GM23338 (cell line): ENCODE measurements around the gene ABHD14A. TPM values are rescaled to one million over a fixed set of nuclear protein-coding genes. Genes with fewer than 3 reads are reported as not detected.

Experiments
- ATAC-seq: fragments of 200-7000 bp; cut with Tn5 transposase; 3 replicates; pipeline ENCODE4 v1.9.1; 2020
- DNase-seq: peaks from one replicate; pipeline ENCODE4 v3.0.0-alpha.2; 2015; ENCODE audit warnings: low spot score
- H2AFZ ChIP-seq: fragments of 200-600 bp; sonication (generic); 2 replicates; pipeline ENCODE4 v1.8.0; 2016; ENCODE audit warnings: antibody characterized with exemption, mild to moderate bottlenecking, moderate library complexity
- H3F3A ChIP-seq: fragments of 200-600 bp; sonication (generic); replicated peaks from 2 replicates; pipeline ENCODE4 v1.8.0; 2017; ENCODE audit warnings: antibody characterized with exemption, mixed run types, low read depth
- H3K27ac ChIP-seq: fragments of 200-600 bp; sonication (generic); 2 replicates; pipeline ENCODE4 v1.6.1; 2016; ENCODE audit warnings: low read depth
- H3K27me3 ChIP-seq: fragments of 200-600 bp; sonication (generic); 2 replicates; pipeline ENCODE4 v1.8.0; 2016; ENCODE audit warnings: mild to moderate bottlenecking, mixed run types, moderate library complexity; ENCODE audit not compliant: insufficient read depth
- H3K36me3 ChIP-seq: fragments of 200-600 bp; sonication (generic); 2 replicates; pipeline ENCODE4 v1.8.0; 2016; ENCODE audit warnings: mild to moderate bottlenecking; ENCODE audit not compliant: insufficient read depth
- H3K4me1 ChIP-seq: fragments of 200-600 bp; sonication (generic); 2 replicates; pipeline ENCODE4 v1.8.0; 2016; ENCODE audit warnings: mild to moderate bottlenecking, moderate library complexity; ENCODE audit not compliant: insufficient read depth
- H3K4me2 ChIP-seq: fragments of 200-600 bp; sonication (generic); 2 replicates; pipeline ENCODE4 v1.7.1; 2017; ENCODE audit warnings: mixed run types
- H3K4me3 ChIP-seq: fragments of 200-600 bp; sonication (generic); 2 replicates; pipeline ENCODE4 v1.6.1; 2016; ENCODE audit warnings: mixed run types
- H3K79me2 ChIP-seq: fragments of 200-600 bp; sonication (generic); replicated peaks from 2 replicates; pipeline ENCODE4 v1.8.0; 2017; ENCODE audit warnings: mild to moderate bottlenecking; ENCODE audit not compliant: insufficient read depth
- H3K9me2 ChIP-seq: fragments of 200-600 bp; sonication (generic); 2 replicates; pipeline ENCODE4 v1.8.0; 2017; ENCODE audit not compliant: insufficient read depth
- H4K20me1 ChIP-seq: fragments of 200-600 bp; sonication (generic); replicated peaks from 2 replicates; pipeline ENCODE4 v1.8.0; 2017; ENCODE audit warnings: mild to moderate bottlenecking; ENCODE audit not compliant: insufficient read depth
- H3K27ac Mint-ChIP-seq: 2 replicates; pipeline ENCODE4 v1.8.0; 2020; ENCODE audit warnings: inconsistent platforms, mild to moderate bottlenecking, moderate library complexity, mixed read lengths
- H3K27me3 Mint-ChIP-seq: 3 replicates; pipeline ENCODE4 v1.8.0; 2022; ENCODE audit warnings: low read depth, mild to moderate bottlenecking, moderate library complexity, mixed read lengths, inconsistent platforms; ENCODE audit not compliant: insufficient read depth, poor library complexity
- H3K36me3 Mint-ChIP-seq: 3 replicates; pipeline ENCODE4 v1.8.0; 2021; ENCODE audit warnings: low read depth, mild to moderate bottlenecking, inconsistent platforms, moderate library complexity, mixed read lengths
- H3K4me1 Mint-ChIP-seq: 3 replicates; pipeline ENCODE4 v1.8.0; 2020; ENCODE audit warnings: mild to moderate bottlenecking, inconsistent platforms, mixed read lengths
- H3K4me3 Mint-ChIP-seq: 3 replicates; pipeline ENCODE4 v1.8.0; 2021; ENCODE audit warnings: moderate library complexity, mild to moderate bottlenecking, inconsistent platforms, mixed read lengths
- H3K9me3 Mint-ChIP-seq: 3 replicates; pipeline ENCODE4 v1.8.0; 2020; ENCODE audit warnings: moderate library complexity, mild to moderate bottlenecking, inconsistent platforms, mixed read lengths
- CREB1 ChIP-seq: fragments of 250-450 bp; sonication (Bioruptor Pico); IDR thresholded peaks from 2 replicates; pipeline ENCODE4 v1.5.0; 2020; ENCODE audit warnings: low read depth, mild to moderate bottlenecking, moderate library complexity
- EZH2 ChIP-seq: fragments of 200-600 bp; sonication (generic); IDR thresholded peaks from one replicate; pipeline ENCODE4 v1.8.0; 2017; ENCODE audit warnings: antibody characterized with exemption, mild to moderate bottlenecking, low read depth; ENCODE audit not compliant: unreplicated experiment
- EZH2phosphoT487 ChIP-seq: fragments of 200-600 bp; sonication (generic); IDR thresholded peaks from one replicate; pipeline ENCODE4 v1.8.1; 2018; ENCODE audit warnings: antibody characterized with exemption; ENCODE audit not compliant: unreplicated experiment
- JUNB ChIP-seq: IDR thresholded peaks from one replicate; pipeline ENCODE4 v1.6.1; 2016; ENCODE audit warnings: antibody characterized with exemption; ENCODE audit not compliant: unreplicated experiment
- NANOG ChIP-seq: IDR thresholded peaks from 2 replicates; pipeline ENCODE4 v1.6.1; 2016; ENCODE audit warnings: antibody characterized with exemption, borderline replicate concordance
- POLR2AphosphoS5 ChIP-seq: IDR thresholded peaks from 2 replicates; pipeline ENCODE4 v1.6.1; 2016; ENCODE audit warnings: antibody characterized with exemption, low read depth
- STAT1 ChIP-seq: IDR thresholded peaks from one replicate; pipeline ENCODE4 v1.6.1; 2016; ENCODE audit warnings: antibody characterized with exemption; ENCODE audit not compliant: unreplicated experiment
- ZNF114 ChIP-seq: fragments of 250-450 bp; sonication (Bioruptor Pico); IDR thresholded peaks from 2 replicates; pipeline ENCODE4 v1.5.0; 2020; ENCODE audit warnings: mild to moderate bottlenecking, moderate library complexity
- ZNF331 ChIP-seq: fragments of 250-450 bp; sonication (Bioruptor Pico); IDR thresholded peaks from 2 replicates; pipeline ENCODE4 v1.5.0; 2020; ENCODE audit warnings: low read depth, mild to moderate bottlenecking, moderate library complexity
- polyA plus RNA-seq: library from polyadenylated mRNA; unstranded; fragments of >200 nt; fragmentation: Nextera tagmentation; extraction: Ambion mirVana; gene quantifications from 2 replicates; pipeline ENCODE4 v1.2.1, GENCODE V29; 2016
- total RNA-seq: library from RNA; depleted of rRNA; stranded (reverse); fragments of >200 nt; shearing (Covaris generic); gene quantifications from 2 replicates; pipeline ENCODE4 v1.2.3, GENCODE V29; 2014
- TF ChIP-seq, protein P1 (sequence below): fragments of 250-450 bp; sonication (Bioruptor Pico); IDR thresholded peaks from 2 replicates; pipeline ENCODE4 v1.5.0; 2020; ENCODE audit warnings: mild to moderate bottlenecking, moderate library complexity
- TF ChIP-seq, protein P2 (sequence below): IDR thresholded peaks from one replicate; pipeline ENCODE4 v1.6.1; 2018; ENCODE audit warnings: antibody characterized with exemption; ENCODE audit not compliant: unreplicated experiment
- TF ChIP-seq, protein P3 (sequence below): IDR thresholded peaks from 2 replicates; pipeline ENCODE4 v1.6.1; 2016; ENCODE audit warnings: antibody characterized with exemption
- TF ChIP-seq, protein P4 (sequence below), 2 experiments: fragments of 200-600 bp in 1 of 2; sonication (generic) in 1 of 2; conservative IDR thresholded peaks; 2 replicates each; pipeline versions ENCODE4 v1.5.1 to v1.6.1; 2016 to 2017; ENCODE audit warnings: antibody characterized with exemption in 2 of 2, low read depth in 2 of 2, mild to moderate bottlenecking in 2 of 2, moderate library complexity in 1 of 2

ABHD14A gene
- total and polyA plus RNA-seq, 2 experiments from 2014 or later: 7.8 to 12.7 TPM

DNA sequence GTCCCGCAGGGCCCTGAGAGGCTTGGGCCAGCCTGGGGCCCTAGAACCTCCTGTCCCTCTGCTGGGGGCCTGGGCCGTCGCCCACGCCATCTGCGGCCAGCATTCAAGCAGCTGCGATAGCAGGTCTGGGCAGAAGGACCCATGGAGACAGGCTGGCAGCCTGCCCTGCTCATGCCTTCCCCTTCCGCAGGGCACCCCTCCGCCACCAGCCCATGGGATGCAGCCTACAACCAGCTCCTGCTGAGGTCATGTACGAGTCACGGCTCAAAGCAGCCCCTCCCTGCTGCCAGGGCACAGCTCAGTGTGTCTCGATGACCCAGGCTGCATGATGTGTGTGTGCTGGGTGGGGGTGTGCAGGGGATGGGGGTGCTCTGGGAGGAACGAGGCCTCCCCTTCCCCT is 53.7 kb downstream of the ABHD14A start:
- Mint-ChIP-seq H3K4me1 (peaks cover 4% of the 10 kb centered on the region), H3K27me3 (peaks cover 12% of the 10 kb centered on the region), H3K36me3 (no peaks in the 10 kb centered on the region), H3K27ac (no peak overlapping the region), H3K4me3 (no peak overlapping the region), H3K9me3 (no peaks in the 10 kb centered on the region)
- Histone ChIP-seq H3K4me3 (no peak overlapping the region), H3K4me2 (no peak overlapping the region), H3K27ac (no peak overlapping the region), H3K79me2 (no peaks in the 10 kb centered on the region), H3K9me2 (no peaks in the 10 kb centered on the region), H3K27me3 (no peaks in the 10 kb centered on the region), H3K36me3 (no peaks in the 10 kb centered on the region), H2AFZ (no peak overlapping the region), H4K20me1 (no peaks in the 10 kb centered on the region), H3K4me1 (no peaks in the 10 kb centered on the region), H3F3A (no peaks in the 10 kb centered on the region)
- ATAC-seq: no peak
- TF ChIP-seq EZH2: no peak
- no peak for TF ChIP-seq CREB1 (CRISPR knock-in tag)
- TF ChIP-seq, protein P1, sequence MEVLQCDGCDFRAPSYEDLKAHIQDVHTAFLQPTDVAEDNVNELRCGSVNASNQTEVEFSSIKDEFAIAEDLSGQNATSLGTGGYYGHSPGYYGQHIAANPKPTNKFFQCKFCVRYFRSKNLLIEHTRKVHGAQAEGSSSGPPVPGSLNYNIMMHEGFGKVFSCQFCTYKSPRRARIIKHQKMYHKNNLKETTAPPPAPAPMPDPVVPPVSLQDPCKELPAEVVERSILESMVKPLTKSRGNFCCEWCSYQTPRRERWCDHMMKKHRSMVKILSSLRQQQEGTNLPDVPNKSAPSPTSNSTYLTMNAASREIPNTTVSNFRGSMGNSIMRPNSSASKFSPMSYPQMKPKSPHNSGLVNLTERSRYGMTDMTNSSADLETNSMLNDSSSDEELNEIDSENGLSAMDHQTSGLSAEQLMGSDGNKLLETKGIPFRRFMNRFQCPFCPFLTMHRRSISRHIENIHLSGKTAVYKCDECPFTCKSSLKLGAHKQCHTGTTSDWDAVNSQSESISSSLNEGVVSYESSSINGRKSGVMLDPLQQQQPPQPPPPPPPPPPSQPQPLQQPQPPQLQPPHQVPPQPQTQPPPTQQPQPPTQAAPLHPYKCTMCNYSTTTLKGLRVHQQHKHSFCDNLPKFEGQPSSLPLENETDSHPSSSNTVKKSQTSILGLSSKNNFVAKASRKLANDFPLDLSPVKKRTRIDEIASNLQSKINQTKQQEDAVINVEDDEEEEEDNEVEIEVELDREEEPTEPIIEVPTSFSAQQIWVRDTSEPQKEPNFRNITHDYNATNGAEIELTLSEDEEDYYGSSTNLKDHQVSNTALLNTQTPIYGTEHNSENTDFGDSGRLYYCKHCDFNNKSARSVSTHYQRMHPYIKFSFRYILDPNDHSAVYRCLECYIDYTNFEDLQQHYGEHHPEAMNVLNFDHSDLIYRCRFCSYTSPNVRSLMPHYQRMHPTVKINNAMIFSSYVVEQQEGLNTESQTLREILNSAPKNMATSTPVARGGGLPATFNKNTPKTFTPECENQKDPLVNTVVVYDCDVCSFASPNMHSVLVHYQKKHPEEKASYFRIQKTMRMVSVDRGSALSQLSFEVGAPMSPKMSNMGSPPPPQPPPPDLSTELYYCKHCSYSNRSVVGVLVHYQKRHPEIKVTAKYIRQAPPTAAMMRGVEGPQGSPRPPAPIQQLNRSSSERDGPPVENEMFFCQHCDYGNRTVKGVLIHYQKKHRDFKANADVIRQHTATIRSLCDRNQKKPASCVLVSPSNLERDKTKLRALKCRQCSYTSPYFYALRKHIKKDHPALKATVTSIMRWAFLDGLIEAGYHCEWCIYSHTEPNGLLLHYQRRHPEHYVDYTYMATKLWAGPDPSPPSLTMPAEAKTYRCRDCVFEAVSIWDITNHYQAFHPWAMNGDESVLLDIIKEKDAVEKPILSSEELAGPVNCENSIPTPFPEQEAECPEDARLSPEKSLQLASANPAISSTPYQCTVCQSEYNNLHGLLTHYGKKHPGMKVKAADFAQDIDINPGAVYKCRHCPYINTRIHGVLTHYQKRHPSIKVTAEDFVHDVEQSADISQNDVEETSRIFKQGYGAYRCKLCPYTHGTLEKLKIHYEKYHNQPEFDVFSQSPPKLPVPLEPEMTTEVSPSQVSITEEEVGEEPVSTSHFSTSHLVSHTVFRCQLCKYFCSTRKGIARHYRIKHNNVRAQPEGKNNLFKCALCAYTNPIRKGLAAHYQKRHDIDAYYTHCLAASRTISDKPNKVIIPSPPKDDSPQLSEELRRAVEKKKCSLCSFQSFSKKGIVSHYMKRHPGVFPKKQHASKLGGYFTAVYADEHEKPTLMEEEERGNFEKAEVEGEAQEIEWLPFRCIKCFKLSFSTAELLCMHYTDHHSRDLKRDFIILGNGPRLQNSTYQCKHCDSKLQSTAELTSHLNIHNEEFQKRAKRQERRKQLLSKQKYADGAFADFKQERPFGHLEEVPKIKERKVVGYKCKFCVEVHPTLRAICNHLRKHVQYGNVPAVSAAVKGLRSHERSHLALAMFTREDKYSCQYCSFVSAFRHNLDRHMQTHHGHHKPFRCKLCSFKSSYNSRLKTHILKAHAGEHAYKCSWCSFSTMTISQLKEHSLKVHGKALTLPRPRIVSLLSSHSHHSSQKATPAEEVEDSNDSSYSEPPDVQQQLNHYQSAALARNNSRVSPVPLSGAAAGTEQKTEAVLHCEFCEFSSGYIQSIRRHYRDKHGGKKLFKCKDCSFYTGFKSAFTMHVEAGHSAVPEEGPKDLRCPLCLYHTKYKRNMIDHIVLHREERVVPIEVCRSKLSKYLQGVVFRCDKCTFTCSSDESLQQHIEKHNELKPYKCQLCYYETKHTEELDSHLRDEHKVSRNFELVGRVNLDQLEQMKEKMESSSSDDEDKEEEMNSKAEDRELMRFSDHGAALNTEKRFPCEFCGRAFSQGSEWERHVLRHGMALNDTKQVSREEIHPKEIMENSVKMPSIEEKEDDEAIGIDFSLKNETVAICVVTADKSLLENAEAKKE (CRISPR knock-in tag): no peak
- no peak for TF ChIP-seq EZH2phosphoT487
- no peak for TF ChIP-seq POLR2AphosphoS5
- TF ChIP-seq, protein P2, sequence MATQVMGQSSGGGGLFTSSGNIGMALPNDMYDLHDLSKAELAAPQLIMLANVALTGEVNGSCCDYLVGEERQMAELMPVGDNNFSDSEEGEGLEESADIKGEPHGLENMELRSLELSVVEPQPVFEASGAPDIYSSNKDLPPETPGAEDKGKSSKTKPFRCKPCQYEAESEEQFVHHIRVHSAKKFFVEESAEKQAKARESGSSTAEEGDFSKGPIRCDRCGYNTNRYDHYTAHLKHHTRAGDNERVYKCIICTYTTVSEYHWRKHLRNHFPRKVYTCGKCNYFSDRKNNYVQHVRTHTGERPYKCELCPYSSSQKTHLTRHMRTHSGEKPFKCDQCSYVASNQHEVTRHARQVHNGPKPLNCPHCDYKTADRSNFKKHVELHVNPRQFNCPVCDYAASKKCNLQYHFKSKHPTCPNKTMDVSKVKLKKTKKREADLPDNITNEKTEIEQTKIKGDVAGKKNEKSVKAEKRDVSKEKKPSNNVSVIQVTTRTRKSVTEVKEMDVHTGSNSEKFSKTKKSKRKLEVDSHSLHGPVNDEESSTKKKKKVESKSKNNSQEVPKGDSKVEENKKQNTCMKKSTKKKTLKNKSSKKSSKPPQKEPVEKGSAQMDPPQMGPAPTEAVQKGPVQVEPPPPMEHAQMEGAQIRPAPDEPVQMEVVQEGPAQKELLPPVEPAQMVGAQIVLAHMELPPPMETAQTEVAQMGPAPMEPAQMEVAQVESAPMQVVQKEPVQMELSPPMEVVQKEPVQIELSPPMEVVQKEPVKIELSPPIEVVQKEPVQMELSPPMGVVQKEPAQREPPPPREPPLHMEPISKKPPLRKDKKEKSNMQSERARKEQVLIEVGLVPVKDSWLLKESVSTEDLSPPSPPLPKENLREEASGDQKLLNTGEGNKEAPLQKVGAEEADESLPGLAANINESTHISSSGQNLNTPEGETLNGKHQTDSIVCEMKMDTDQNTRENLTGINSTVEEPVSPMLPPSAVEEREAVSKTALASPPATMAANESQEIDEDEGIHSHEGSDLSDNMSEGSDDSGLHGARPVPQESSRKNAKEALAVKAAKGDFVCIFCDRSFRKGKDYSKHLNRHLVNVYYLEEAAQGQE: no peak
- TF ChIP-seq JUNB: no peak
- no peak for TF ChIP-seq ZNF114 (CRISPR knock-in tag)
- no peak for TF ChIP-seq NANOG
- no peak for TF ChIP-seq ZNF331 (CRISPR knock-in tag)
- TF ChIP-seq, protein P3, sequence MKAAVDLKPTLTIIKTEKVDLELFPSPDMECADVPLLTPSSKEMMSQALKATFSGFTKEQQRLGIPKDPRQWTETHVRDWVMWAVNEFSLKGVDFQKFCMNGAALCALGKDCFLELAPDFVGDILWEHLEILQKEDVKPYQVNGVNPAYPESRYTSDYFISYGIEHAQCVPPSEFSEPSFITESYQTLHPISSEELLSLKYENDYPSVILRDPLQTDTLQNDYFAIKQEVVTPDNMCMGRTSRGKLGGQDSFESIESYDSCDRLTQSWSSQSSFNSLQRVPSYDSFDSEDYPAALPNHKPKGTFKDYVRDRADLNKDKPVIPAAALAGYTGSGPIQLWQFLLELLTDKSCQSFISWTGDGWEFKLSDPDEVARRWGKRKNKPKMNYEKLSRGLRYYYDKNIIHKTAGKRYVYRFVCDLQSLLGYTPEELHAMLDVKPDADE: no peak
- TF ChIP-seq, protein P4, sequence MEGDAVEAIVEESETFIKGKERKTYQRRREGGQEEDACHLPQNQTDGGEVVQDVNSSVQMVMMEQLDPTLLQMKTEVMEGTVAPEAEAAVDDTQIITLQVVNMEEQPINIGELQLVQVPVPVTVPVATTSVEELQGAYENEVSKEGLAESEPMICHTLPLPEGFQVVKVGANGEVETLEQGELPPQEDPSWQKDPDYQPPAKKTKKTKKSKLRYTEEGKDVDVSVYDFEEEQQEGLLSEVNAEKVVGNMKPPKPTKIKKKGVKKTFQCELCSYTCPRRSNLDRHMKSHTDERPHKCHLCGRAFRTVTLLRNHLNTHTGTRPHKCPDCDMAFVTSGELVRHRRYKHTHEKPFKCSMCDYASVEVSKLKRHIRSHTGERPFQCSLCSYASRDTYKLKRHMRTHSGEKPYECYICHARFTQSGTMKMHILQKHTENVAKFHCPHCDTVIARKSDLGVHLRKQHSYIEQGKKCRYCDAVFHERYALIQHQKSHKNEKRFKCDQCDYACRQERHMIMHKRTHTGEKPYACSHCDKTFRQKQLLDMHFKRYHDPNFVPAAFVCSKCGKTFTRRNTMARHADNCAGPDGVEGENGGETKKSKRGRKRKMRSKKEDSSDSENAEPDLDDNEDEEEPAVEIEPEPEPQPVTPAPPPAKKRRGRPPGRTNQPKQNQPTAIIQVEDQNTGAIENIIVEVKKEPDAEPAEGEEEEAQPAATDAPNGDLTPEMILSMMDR (conservative IDR thresholded peaks at IDR 0.05; ENCODE audit: low read depth in 2 of 2): no peak
- TF ChIP-seq STAT1: no peak
- DNase-seq: no peak
